Stimulated activated CD4-positive, alpha-beta T cell treated with anti-CD3 and anti-CD28 coated beads, Interleukin-1b, Interleukin-23, amount 100 ng/mL, for 4 hours (primary cell): Measurements from ENCODE around the gene CFC1.
"Not testable (repeated sequence)": the region's sequence is repeated elsewhere in the genome, so short reads cannot be mapped to it uniquely, and the experiment has no call there.

Experiments used
- DNase-seq, 2 donors: peaks; one replicate each; pipeline ENCODE4 v3.0.0-alpha.2; 2020; ENCODE audit warnings: low read depth in 2 of 2

Gene CFC1

GRCh38 chr2:130583582-130583981 lies 15.8 kb downstream of the CFC1 start:
- DNase-seq = not testable (repeated sequence)

- DNase-seq = not testable (repeated sequence)
Observed at GRCh38 chr2:130582970-130583369, 16.4 kb downstream of the CFC1 start.

- not testable (repeated sequence) for DNase-seq
Observed at GRCh38 chr2:130581491-130581890, 17.9 kb downstream of the CFC1 start.

- DNase-seq = not testable (repeated sequence)
Observed at GRCh38 chr2:130579121-130579520, 20.3 kb downstream of the CFC1 start.

- not testable (repeated sequence) for DNase-seq
Observed at GRCh38 chr2:130577559-130577958, 21.8 kb downstream of the CFC1 start.

GRCh38 chr2:130576209-130576784 lies 23.1 kb downstream of the CFC1 start:
- not testable (repeated sequence) for DNase-seq

GRCh38 chr2:130574230-130574629 lies 25.1 kb downstream of the CFC1 start:
- DNase-seq = not testable (repeated sequence)

- not testable (repeated sequence) for DNase-seq
Observed at GRCh38 chr2:130571929-130572328, 27.4 kb downstream of the CFC1 start.

GRCh38 chr2:130566165-130566564 lies 33.2 kb downstream of the CFC1 start:
- not testable (repeated sequence) for DNase-seq

- DNase-seq = not testable (repeated sequence)
Observed at GRCh38 chr2:130556441-130556840, 42.9 kb downstream of the CFC1 start.

GRCh38 chr2:130554178-130554577 lies 45.2 kb downstream of the CFC1 start:
- DNase-seq = not testable (repeated sequence)

GRCh38 chr2:130549475-130549874 lies 49.9 kb downstream of the CFC1 start:
- DNase-seq = not testable (repeated sequence)

GRCh38 chr2:130548418-130548817 lies 51.0 kb downstream of the CFC1 start:
- DNase-seq = not testable (repeated sequence)

- DNase-seq = not testable (repeated sequence)
Observed at GRCh38 chr2:130544978-130545377, 54.4 kb downstream of the CFC1 start.

- DNase-seq = not testable (repeated sequence)
Observed at GRCh38 chr2:130543785-130544528, 55.4 kb downstream of the CFC1 start.

- DNase-seq = not testable (repeated sequence)
Observed at GRCh38 chr2:130542789-130543188, 56.6 kb downstream of the CFC1 start.
